ENCODE results near the gene TTC16. TPM values are rescaled to one million over a fixed set of nuclear protein-coding genes. Genes with fewer than 3 reads are reported as not detected.

The TTC16 gene
- total and polyA plus RNA-seq, 4 donors, result 0.02 to 0.08 TPM; not detected in 2

GRCh38 chr9:127690735-127691134, 25.1 kb upstream of the TTC16 start:
- WGBS, result 95% methylated on average over 10 of the region's 10 CpGs

DNA sequence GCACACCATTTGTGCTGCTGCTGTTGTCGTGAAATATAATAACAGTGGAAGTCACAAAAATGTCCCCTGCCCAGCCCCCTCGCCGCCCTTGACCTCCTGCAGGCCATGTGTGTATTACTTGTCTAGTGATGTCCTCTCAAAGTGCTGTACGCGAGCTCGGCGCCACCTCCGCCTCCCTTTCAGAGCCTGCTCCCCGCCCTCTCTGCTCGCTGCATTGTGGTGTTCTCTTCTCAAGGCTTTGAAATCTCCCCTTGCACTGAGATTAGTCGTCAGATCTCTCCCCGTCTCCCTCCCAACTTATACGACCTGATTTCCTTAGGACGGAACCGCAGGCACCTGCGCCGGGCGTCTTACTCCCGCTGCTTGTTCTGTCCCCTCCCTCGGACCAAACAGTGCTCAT, 23.8 kb upstream of the TTC16 start:
- H3K36me3 ChIP-seq (ENCODE audit: control insufficient read depth in 4 of 4, insufficient read depth in 3 of 4, low read depth in 1 of 4, low read length in 3 of 4), result peaks cover 0 to 6% (median 0%) of the 10 kb centered on the region in 4 donors
- WGBS, result 89% methylated on average over 20 of the region's 20 CpGs
- H3K4me3 ChIP-seq (ENCODE audit: low read depth in 1 of 3, low read length in 3 of 3), result no peak overlapping the region
- no peaks in the 10 kb centered on the region for H3K9me3 ChIP-seq (ENCODE audit: control insufficient read depth in 4 of 4, low read length in 3 of 4)
- TF ChIP-seq HNF4G (IDR thresholded peaks at IDR 0.05), result no peak
- no peak for TF ChIP-seq CTCF (IDR thresholded peaks at IDR 0.05; ENCODE audit: low read depth, low read length, missing input control)
- TF ChIP-seq HNF4A (conservative IDR thresholded peaks at IDR 0.05), result no peak
- no peak overlapping the region for H3K27ac ChIP-seq (ENCODE audit: low read depth in 1 of 2, low read length in 2 of 2)
- H3K27me3 ChIP-seq (ENCODE audit: control insufficient read depth in 4 of 4, insufficient read depth in 4 of 4, low read length in 3 of 4), result no peaks in the 10 kb centered on the region
- no peak for DNase-seq (ENCODE audit: low spot score)
- no peak overlapping the region for H3K9ac ChIP-seq (ENCODE audit: low read depth in 1 of 2, low read length in 2 of 2)
- H3K4me1 ChIP-seq (ENCODE audit: control insufficient read depth in 4 of 4, insufficient read depth in 4 of 4, low read length in 3 of 4), result no peaks in the 10 kb centered on the region

More at GRCh38 chr9:127690735-127691134, 25.1 kb upstream of the TTC16 start:
- Histone ChIP-seq H3K4me1 (ENCODE audit: control insufficient read depth in 4 of 4, insufficient read depth in 4 of 4, low read length in 3 of 4) (no peaks in the 10 kb centered on the region), H3K36me3 (ENCODE audit: control insufficient read depth in 4 of 4, insufficient read depth in 3 of 4, low read depth in 1 of 4, low read length in 3 of 4) (peaks cover 0 to 6% (median 0%) of the 10 kb centered on the region in 4 donors), H3K4me3 (ENCODE audit: low read depth in 1 of 3, low read length in 3 of 3) (no peak overlapping the region), H3K9me3 (ENCODE audit: control insufficient read depth in 4 of 4, low read length in 3 of 4) (no peaks in the 10 kb centered on the region), H3K9ac (ENCODE audit: low read depth in 1 of 2, low read length in 2 of 2) (no peak overlapping the region), H3K27me3 (ENCODE audit: control insufficient read depth in 4 of 4, insufficient read depth in 4 of 4, low read length in 3 of 4) (no peaks in the 10 kb centered on the region), H3K27ac (ENCODE audit: low read depth in 1 of 2, low read length in 2 of 2) (no peak overlapping the region)
- DNase-seq (ENCODE audit: low spot score), result no peak
- no peak for TF ChIP-seq NR2F2 (IDR thresholded peaks at IDR 0.05)

- peaks cover 0 to 6% (median 0%) of the 10 kb centered on the region in 4 donors for H3K36me3 ChIP-seq (ENCODE audit: control insufficient read depth in 4 of 4, insufficient read depth in 3 of 4, low read depth in 1 of 4, low read length in 3 of 4)
Observed at GRCh38 chr9:127693143-127693542, 22.7 kb upstream of the TTC16 start.

GRCh38 chr9:127693697-127694096, 22.2 kb upstream of the TTC16 start:
- Histone ChIP-seq H3K36me3 (ENCODE audit: control insufficient read depth in 4 of 4, insufficient read depth in 3 of 4, low read depth in 1 of 4, low read length in 3 of 4) (peaks cover 0 to 6% (median 0%) of the 10 kb centered on the region in 4 donors), H3K27me3 (ENCODE audit: control insufficient read depth in 4 of 4, insufficient read depth in 4 of 4, low read length in 3 of 4) (no peaks in the 10 kb centered on the region), H3K27ac (ENCODE audit: low read depth in 1 of 2, low read length in 2 of 2) (no peak overlapping the region), H3K4me3 (ENCODE audit: low read depth in 1 of 3, low read length in 3 of 3) (no peak overlapping the region), H3K4me1 (ENCODE audit: control insufficient read depth in 4 of 4, insufficient read depth in 4 of 4, low read length in 3 of 4) (no peaks in the 10 kb centered on the region), H3K9ac (ENCODE audit: low read depth in 1 of 2, low read length in 2 of 2) (no peak overlapping the region), H3K9me3 (ENCODE audit: control insufficient read depth in 4 of 4, low read length in 3 of 4) (no peaks in the 10 kb centered on the region)
- DNase-seq (ENCODE audit: low spot score), result no peak
- WGBS, result 94% methylated on average over 4 of the region's 4 CpGs
- TF ChIP-seq JUND (IDR thresholded peaks at IDR 0.05) (no peak), RXRA (IDR thresholded peaks at IDR 0.05) (no peak), SP1 (IDR thresholded peaks at IDR 0.05) (no peak), GABPA (IDR thresholded peaks at IDR 0.05 in 1 of 2, conservative IDR thresholded peaks at IDR 0.05 in 1 of 2) (no peak), CTCF (IDR thresholded peaks at IDR 0.05; ENCODE audit: low read depth, low read length, missing input control) (no peak), EGR1 (IDR thresholded peaks at IDR 0.05; ENCODE audit: low read depth in 2 of 2) (no peak), FOXA2 (IDR thresholded peaks at IDR 0.05) (no peak), YY1 (IDR thresholded peaks at IDR 0.05) (no peak), RAD21 (IDR thresholded peaks at IDR 0.05) (no peak), NR2F2 (IDR thresholded peaks at IDR 0.05) (no peak), FOXA1 (IDR thresholded peaks at IDR 0.05) (no peak)
- TF ChIP-seq, protein P1, sequence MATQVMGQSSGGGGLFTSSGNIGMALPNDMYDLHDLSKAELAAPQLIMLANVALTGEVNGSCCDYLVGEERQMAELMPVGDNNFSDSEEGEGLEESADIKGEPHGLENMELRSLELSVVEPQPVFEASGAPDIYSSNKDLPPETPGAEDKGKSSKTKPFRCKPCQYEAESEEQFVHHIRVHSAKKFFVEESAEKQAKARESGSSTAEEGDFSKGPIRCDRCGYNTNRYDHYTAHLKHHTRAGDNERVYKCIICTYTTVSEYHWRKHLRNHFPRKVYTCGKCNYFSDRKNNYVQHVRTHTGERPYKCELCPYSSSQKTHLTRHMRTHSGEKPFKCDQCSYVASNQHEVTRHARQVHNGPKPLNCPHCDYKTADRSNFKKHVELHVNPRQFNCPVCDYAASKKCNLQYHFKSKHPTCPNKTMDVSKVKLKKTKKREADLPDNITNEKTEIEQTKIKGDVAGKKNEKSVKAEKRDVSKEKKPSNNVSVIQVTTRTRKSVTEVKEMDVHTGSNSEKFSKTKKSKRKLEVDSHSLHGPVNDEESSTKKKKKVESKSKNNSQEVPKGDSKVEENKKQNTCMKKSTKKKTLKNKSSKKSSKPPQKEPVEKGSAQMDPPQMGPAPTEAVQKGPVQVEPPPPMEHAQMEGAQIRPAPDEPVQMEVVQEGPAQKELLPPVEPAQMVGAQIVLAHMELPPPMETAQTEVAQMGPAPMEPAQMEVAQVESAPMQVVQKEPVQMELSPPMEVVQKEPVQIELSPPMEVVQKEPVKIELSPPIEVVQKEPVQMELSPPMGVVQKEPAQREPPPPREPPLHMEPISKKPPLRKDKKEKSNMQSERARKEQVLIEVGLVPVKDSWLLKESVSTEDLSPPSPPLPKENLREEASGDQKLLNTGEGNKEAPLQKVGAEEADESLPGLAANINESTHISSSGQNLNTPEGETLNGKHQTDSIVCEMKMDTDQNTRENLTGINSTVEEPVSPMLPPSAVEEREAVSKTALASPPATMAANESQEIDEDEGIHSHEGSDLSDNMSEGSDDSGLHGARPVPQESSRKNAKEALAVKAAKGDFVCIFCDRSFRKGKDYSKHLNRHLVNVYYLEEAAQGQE (IDR thresholded peaks at IDR 0.05), result no peak
- TF ChIP-seq, protein P2, sequence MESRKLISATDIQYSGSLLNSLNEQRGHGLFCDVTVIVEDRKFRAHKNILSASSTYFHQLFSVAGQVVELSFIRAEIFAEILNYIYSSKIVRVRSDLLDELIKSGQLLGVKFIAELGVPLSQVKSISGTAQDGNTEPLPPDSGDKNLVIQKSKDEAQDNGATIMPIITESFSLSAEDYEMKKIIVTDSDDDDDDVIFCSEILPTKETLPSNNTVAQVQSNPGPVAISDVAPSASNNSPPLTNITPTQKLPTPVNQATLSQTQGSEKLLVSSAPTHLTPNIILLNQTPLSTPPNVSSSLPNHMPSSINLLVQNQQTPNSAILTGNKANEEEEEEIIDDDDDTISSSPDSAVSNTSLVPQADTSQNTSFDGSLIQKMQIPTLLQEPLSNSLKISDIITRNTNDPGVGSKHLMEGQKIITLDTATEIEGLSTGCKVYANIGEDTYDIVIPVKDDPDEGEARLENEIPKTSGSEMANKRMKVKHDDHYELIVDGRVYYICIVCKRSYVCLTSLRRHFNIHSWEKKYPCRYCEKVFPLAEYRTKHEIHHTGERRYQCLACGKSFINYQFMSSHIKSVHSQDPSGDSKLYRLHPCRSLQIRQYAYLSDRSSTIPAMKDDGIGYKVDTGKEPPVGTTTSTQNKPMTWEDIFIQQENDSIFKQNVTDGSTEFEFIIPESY (IDR thresholded peaks at IDR 0.05), result no peak

More at GRCh38 chr9:127693143-127693542, 22.7 kb upstream of the TTC16 start:
- no peak overlapping the region for H3K9ac ChIP-seq (ENCODE audit: low read depth in 1 of 2, low read length in 2 of 2)
- H3K27ac ChIP-seq (ENCODE audit: low read depth in 1 of 2, low read length in 2 of 2), result no peak overlapping the region
- no peak overlapping the region for H3K4me3 ChIP-seq (ENCODE audit: low read depth in 1 of 3, low read length in 3 of 3)
- TF ChIP-seq YY1 (IDR thresholded peaks at IDR 0.05), result no peak
- no peak for DNase-seq (ENCODE audit: low spot score)
- H3K27me3 ChIP-seq (ENCODE audit: control insufficient read depth in 4 of 4, insufficient read depth in 4 of 4, low read length in 3 of 4), result no peaks in the 10 kb centered on the region
- H3K4me1 ChIP-seq (ENCODE audit: control insufficient read depth in 4 of 4, insufficient read depth in 4 of 4, low read length in 3 of 4), result no peaks in the 10 kb centered on the region
- no peaks in the 10 kb centered on the region for H3K9me3 ChIP-seq (ENCODE audit: control insufficient read depth in 4 of 4, low read length in 3 of 4)
- 91% methylated on average over 10 of the region's 10 CpGs for WGBS
